GM18508 (cell line): ENCODE results near the gene MDH1B.
"Not testable (repeated sequence)": the region's sequence is repeated elsewhere in the genome, so short reads cannot be mapped to it uniquely, and the experiment has no call there.

Experiments
- ATAC-seq: cut with Tn5 transposase; IDR thresholded peaks from one replicate; pipeline ENCODE4 v1.9.1; 2021; ENCODE audit warnings: moderate number of reproducible peaks; ENCODE audit not compliant: insufficient read depth, unreplicated experiment

Gene MDH1B

DNA sequence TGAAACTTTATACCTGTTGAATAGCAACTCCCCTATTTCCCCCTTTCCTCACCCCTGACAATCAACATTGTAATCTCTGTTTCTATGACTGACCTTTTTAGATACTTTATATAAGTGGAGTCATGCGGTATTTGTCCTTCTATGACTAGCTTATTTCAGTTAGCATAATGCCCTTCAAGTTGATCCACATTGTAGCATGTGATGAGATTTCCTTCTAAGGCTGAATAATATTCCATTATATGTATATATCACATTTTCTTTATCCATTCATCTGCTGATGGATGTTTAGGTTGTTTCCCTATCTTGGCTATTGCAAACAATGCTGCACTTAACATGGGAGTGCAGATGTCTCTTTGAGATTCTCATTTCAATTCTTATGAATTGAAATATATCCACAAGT is 9.7 kb upstream of the MDH1B start:
- ATAC-seq: no peak

- ATAC-seq: no peak
Observed at GRCh38 chr2:206766057-206766930, 1.2 kb upstream of the MDH1B start.

DNA sequence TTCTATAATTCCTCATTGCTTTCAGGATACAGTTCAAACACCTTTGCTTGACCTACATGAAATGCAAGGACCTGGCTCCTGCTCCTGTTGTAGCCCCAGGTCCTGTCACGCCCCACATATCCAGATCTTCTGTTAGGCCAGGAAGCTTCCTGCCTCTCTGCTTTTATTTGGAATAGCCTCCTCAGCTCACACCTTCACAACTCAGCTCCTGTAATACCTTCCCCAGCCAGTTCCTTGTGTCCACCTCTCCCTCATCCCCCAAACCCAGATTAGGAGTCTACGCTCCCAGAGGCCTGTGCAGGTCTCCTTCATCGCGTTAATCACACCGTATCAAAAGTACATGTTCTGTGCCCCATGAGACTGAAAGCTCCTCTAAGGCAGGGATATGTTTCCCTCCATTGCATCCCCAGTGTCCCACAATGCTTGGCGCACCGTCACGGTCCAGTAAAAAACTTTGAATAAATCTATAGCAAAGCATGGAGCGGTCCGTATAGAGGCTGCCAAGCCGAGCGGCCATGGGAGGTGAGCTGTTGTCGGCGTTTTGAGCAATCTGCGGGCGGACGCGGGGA is 371 bp downstream of the MDH1B start:
- ATAC-seq: no peak

DNA sequence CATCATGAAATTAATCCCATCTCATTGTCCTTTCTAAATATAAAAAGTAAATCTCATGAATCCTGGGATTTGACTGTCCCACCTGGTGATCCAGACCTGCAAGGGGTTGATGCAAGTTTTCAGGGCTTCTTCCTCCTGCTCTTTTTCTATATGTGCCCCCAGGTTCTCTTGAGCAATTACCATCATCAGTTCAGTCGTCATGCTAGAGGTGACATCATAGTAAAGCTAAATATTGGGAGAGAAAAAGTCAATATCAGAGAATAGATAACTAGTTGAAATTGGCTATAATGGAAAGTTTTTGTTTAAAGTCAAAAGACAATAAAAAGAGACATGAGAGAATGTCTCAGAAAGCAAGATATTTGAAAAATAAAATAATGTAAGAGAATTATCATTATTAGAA is 8.3 kb downstream of the MDH1B start:
- ATAC-seq: no peak

- ATAC-seq: no peak
Observed at GRCh38 chr2:206740800-206741199, 24.3 kb downstream of the MDH1B start.

- no peak for ATAC-seq
Observed at GRCh38 chr2:206739271-206739670, 25.9 kb downstream of the MDH1B start.

- no peak for ATAC-seq
Observed at GRCh38 chr2:206736935-206737334, 28.2 kb downstream of the MDH1B start.

DNA sequence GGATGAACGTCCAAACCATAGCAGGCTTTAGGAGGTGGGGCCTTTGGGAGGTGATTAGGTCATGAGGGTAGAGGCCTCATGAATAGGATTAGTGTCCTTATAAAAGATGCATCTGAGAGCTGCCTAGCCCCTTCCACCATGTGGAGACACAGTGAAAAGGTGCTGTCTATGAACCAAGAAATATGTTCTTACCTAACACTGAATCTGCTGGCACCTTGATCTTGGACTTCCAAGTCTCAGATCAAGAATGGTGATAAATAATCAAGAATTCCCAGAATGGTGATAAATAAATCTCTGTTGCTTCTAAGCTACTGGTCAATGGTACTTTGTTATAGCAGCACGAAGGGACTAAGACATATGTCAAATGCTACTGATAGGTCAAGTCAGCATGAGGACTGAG is 31.8 kb downstream of the MDH1B start:
- ATAC-seq: no peak

DNA sequence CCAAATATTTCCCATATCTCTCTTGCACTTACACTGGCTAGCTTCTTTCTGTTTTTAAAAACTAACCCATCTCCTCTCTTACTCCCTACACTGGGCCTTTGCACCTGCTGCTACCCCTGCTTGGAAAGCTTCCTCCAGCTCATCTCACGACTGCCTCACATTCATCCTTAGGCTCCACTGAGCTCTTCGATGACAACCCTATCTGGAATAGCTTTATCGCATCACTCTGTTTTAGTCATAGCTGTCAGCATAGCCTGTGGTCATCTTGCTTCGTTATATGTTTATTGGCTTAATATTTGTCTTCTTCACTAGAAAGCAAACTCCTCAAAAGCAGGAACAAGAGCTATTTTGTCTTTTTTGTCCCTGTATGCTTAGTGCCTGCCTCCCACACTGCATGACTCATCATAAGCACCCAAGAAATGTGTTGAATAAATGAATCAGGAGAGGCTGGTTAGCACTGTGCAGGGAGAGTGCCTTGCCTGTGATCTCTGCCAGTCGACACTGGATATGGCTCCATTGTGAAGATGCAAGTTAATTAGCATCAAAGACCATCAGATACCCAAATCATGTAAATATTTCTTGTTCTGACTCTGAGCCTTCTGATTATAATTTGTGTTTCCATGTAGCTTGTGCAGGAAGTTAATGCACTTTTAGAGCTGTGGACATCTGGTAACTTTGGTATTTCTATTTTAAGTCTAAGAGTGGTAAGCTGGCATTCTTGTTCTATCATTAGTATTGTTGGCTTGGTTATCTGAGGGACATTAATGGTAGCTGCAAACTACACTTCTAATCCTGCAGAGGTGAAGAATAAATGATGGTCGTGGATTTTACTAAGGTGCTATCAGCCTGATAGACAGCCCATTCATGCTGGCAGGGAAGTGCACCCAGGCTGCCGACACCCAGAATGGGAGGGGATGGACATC is 36.6 kb downstream of the MDH1B start:
- no peak for ATAC-seq

DNA sequence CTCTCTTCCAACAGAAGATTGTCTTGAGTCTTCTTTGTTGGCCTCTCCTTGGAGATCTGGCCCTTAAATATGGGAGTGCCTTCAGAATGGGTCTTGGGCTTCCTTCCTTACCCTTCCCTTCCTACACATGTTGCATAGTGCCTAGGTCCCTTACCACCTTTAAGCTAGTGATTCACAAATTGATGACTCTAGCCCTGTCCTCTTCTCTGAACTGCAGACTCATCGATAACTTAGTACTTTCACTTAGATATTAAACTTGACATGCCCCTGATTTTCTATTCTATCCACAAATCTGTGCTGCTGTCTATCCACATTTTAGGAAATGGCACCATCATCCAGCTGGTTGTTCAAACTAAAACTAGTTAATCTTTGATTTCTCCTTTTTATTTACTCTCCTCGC is 37.8 kb downstream of the MDH1B start:
- ATAC-seq: no peak

- no peak for ATAC-seq
Observed at GRCh38 chr2:206723288-206723687, 41.8 kb downstream of the MDH1B start.

GRCh38 chr2:206721256-206721920 is 43.7 kb downstream of the MDH1B start:
- ATAC-seq: peak; percentile 63

DNA sequence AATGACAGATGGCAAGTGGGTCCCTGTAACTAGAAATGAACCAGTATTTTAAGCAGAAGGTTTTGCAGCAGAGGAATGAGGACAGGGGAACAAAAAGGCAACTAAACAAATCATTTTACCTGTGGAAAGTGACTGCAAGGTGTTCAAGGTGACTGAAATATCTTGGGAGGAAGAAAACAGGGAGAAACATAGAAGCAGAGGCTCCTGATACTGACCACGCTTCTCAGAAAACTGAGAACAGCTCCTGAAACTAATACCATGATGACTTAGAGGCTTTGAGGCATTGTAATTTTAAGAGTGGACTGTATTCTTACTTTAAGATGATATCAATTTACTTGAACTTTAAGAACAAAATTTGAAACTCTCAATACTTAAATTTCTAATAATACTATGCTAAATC is 46.8 kb downstream of the MDH1B start, which contains the start of gene DYTN:
DYTN (minus strand) TSS at position 101 of the 400 bp plus-strand sequence. CDS start 117 bp downstream, outside the sequence.
- no peak for ATAC-seq

- ATAC-seq: no peak
Observed at GRCh38 chr2:206716623-206717022, 48.5 kb downstream of the MDH1B start.

DNA sequence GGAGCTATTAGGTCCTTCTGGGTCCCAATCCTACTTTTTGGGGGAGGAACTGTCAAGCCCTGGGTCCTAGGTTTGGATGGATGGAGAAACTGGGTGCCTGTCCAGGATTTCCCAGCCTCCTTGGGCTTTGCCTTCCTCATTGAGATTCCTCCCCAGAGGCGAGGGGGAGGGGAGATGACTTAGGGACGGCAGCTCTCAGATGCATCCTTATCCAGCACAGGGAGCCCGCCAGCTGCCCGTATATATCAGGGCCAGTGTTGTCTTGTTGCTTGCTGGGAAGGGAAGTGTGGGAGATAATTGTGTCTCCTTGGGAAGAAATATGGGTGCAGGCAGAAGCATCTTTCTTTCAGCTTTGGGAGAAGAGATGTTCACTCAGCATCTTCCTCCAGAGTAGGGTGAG is 49.9 kb downstream of the MDH1B start:
- ATAC-seq: not testable (repeated sequence)

DNA sequence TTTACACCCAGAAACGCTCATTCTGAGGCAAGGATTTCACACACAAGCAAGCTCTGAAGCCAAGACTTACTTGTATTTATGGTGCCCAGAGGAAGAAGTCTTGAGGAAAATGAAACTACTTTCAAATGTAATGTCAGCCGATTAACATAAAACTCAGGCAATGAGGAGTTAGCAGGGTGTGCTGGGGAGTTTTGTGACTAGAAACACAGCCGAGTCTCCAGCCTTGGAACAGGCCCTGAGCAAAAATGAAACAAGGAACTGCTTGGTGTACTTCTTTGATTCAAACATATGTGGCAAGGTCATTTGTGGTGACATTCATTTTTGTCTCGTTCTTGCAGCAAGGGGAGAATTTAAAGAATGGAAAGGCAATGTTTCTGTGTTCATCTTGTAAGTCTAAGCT is 51.4 kb downstream of the MDH1B start:
- ATAC-seq: peak; percentile 83

- ATAC-seq: no peak
Observed at GRCh38 chr2:206708286-206708685, 56.8 kb downstream of the MDH1B start.

DNA sequence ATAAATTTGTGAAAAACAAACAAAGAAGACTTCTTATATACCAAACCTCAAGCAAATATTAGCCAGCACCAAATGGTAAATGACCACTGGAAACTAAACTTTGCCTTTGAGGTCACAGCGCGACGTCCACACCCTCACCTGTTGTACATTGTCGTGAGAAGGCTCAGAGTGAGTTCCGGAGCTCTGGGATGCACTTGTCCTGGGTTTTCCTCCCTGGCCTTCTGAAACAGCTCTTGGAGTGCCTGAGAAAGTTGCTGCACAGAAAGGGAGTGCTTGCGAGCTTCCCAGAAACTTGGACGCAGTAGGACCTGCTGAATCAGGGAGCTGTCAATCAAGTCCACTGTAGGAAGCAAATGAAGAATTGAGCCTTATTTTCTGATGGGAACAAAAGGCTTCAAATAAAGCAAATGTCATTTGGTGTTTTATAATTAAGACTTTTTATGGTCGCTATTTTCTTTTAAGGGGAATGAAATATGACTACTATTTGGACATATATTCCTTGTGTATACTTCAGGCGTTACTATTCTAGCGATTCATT is 57.9 kb downstream of the MDH1B start:
- no peak for ATAC-seq

DNA sequence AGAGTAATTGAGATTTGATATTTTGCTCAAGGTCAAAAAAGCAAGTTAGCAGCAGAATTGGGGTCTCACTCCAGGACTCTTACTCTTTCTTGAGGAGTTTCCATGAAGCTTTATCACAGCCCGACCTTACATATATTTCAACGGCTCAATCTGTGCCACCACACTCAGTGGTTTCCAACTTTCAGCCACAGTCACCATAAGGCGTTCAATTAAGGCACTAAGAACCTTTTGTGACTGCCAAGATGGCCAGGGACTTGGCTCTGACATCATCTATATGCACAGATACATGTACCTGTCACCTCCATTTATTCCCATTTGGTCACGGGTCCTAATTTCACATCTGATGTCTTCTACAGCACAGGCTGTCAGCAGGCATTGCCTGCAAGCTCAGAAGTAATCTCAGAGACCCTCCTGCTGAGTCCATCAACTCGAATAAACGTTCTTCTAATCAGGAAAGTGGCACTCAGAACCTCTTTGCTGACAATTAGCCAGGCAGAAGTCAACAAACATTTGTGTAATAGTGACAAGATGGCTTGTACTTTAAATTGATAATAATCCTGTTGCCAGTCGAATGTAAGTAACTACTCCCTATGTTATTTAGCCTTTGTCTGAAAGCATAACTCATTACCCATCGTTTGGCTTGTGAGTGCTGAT is 63.0 kb downstream of the MDH1B start:
- no peak for ATAC-seq
